ENCODE measurements around the gene PGM1. TPM values are rescaled to one million over a fixed set of nuclear protein-coding genes. Genes with fewer than 3 reads are reported as not detected.

Gene PGM1
- polyA plus RNA-seq, 4 donors, result 30.3 to 51.1 (median 31.9) TPM

GRCh38 chr1:63662841-63663240 is 69.6 kb downstream of the PGM1 start:
- DNase-seq (ENCODE audit: low read depth in 4 of 4, low spot score in 3 of 4), result no peak

GRCh38 chr1:63663301-63663700 is 70.1 kb downstream of the PGM1 start:
- no peak for DNase-seq (ENCODE audit: low read depth in 4 of 4, low spot score in 3 of 4)

- no peak for DNase-seq (ENCODE audit: low read depth in 4 of 4, low spot score in 3 of 4)
Observed at GRCh38 chr1:63663873-63664272, 70.7 kb downstream of the PGM1 start.

GRCh38 chr1:63664742-63665141 is 71.5 kb downstream of the PGM1 start:
- no peak for DNase-seq (ENCODE audit: low read depth in 4 of 4, low spot score in 3 of 4)

- no peak for DNase-seq (ENCODE audit: low read depth in 4 of 4, low spot score in 3 of 4)
Observed at GRCh38 chr1:63665410-63665809, 72.2 kb downstream of the PGM1 start.

- DNase-seq (ENCODE audit: low read depth in 4 of 4, low spot score in 3 of 4), result no peak
Observed at GRCh38 chr1:63665824-63666223, 72.6 kb downstream of the PGM1 start.

- DNase-seq (ENCODE audit: low read depth in 4 of 4, low spot score in 3 of 4), result no peak
Observed at GRCh38 chr1:63668298-63668697, 75.1 kb downstream of the PGM1 start.

- no peak for DNase-seq (ENCODE audit: low read depth in 4 of 4, low spot score in 3 of 4)
Observed at GRCh38 chr1:63669151-63669961, 76.1 kb downstream of the PGM1 start.

- no peak for DNase-seq (ENCODE audit: low read depth in 4 of 4, low spot score in 3 of 4)
Observed at GRCh38 chr1:63670164-63670563, 77.0 kb downstream of the PGM1 start.

GRCh38 chr1:63671514-63671913 is 78.3 kb downstream of the PGM1 start:
- DNase-seq (ENCODE audit: low read depth in 4 of 4, low spot score in 3 of 4), result no peak

GRCh38 chr1:63674238-63674864 is 81.1 kb downstream of the PGM1 start:
- peak; percentile 73 to 78 (median 74) for DNase-seq (ENCODE audit: low read depth in 4 of 4, low spot score in 3 of 4)

GRCh38 chr1:63674865-63675419 is 81.7 kb downstream of the PGM1 start:
- DNase-seq (ENCODE audit: low read depth in 4 of 4, low spot score in 3 of 4), result no peak

GRCh38 chr1:63675420-63675931 is 82.3 kb downstream of the PGM1 start:
- DNase-seq (ENCODE audit: low read depth in 4 of 4, low spot score in 3 of 4), result no peak

GRCh38 chr1:63677497-63677896 is 84.3 kb downstream of the PGM1 start:
- no peak for DNase-seq (ENCODE audit: low read depth in 4 of 4, low spot score in 3 of 4)

- DNase-seq (ENCODE audit: low read depth in 4 of 4, low spot score in 3 of 4), result no peak
Observed at GRCh38 chr1:63678200-63678599, 85.0 kb downstream of the PGM1 start.

GRCh38 chr1:63679076-63679475 is 85.9 kb downstream of the PGM1 start:
- no peak for DNase-seq (ENCODE audit: low read depth in 4 of 4, low spot score in 3 of 4)

- no peak for DNase-seq (ENCODE audit: low read depth in 4 of 4, low spot score in 3 of 4)
Observed at GRCh38 chr1:63679589-63679988, 86.4 kb downstream of the PGM1 start.

- no peak for DNase-seq (ENCODE audit: low read depth in 4 of 4, low spot score in 3 of 4)
Observed at GRCh38 chr1:63682936-63683335, 89.7 kb downstream of the PGM1 start.

GRCh38 chr1:63683759-63684158 is 90.5 kb downstream of the PGM1 start:
- no peak for DNase-seq (ENCODE audit: low read depth in 4 of 4, low spot score in 3 of 4)

- no peak for DNase-seq (ENCODE audit: low read depth in 4 of 4, low spot score in 3 of 4)
Observed at GRCh38 chr1:63686696-63687095, 93.5 kb downstream of the PGM1 start.

- no peak for DNase-seq (ENCODE audit: low read depth in 4 of 4, low spot score in 3 of 4)
Observed at GRCh38 chr1:63688302-63688890, 95.2 kb downstream of the PGM1 start.
